HEK293T (cell line): ENCODE data around the gene DUSP22.

Source experiments
- CTCF ChIA-PET: fragments of 350-600 bp; formaldehyde crosslinking; extraction: SDS; loops from one replicate; lab custom pipeline; 2021; ENCODE audit warnings: antibody characterized with exemption, inconsistent platforms; lab: Yijun Ruan, JAX
- POLR2A ChIA-PET: fragments of 350-600 bp; formaldehyde crosslinking; extraction: SDS; loops from one replicate; lab custom pipeline; 2020; ENCODE audit warnings: antibody characterized with exemption, inconsistent platforms; lab: Yijun Ruan, JAX
- DNase-seq: peaks from one replicate; pipeline ENCODE4 v3.0.0; 2012; ENCODE audit warnings: mixed read lengths; ENCODE audit errors: extremely low spot score
- ARNT ChIP-seq: fragments of 450-650 bp; IDR thresholded peaks from 2 replicates; pipeline ENCODE4 v1.6.1; 2017; ENCODE audit warnings: mild to moderate bottlenecking
- BHLHE40 ChIP-seq: fragments of 450-650 bp; IDR thresholded peaks from 2 replicates; pipeline ENCODE4 v1.6.1; 2016; ENCODE audit warnings: mild to moderate bottlenecking, moderate library complexity, borderline replicate concordance
- CTBP1 ChIP-seq: fragments of 450-650 bp; IDR thresholded peaks from 2 replicates; pipeline ENCODE4 v1.6.1; 2016; ENCODE audit warnings: borderline replicate concordance
- ELF4 ChIP-seq: fragments of 450-650 bp; IDR thresholded peaks from 2 replicates; pipeline ENCODE4 v1.6.1; 2017; ENCODE audit warnings: antibody characterized with exemption
- FOXA1 ChIP-seq: fragments of 450-650 bp; IDR thresholded peaks from 2 replicates; pipeline ENCODE4 v1.6.1; 2016; ENCODE audit warnings: mild to moderate bottlenecking
- FOXK2 ChIP-seq: fragments of 450-650 bp; IDR thresholded peaks from 2 replicates; pipeline ENCODE4 v1.6.1; 2016; ENCODE audit warnings: mild to moderate bottlenecking
- FOXM1 ChIP-seq: fragments of 450-650 bp; IDR thresholded peaks from 2 replicates; pipeline ENCODE4 v1.6.1; 2017; ENCODE audit warnings: mild to moderate bottlenecking, borderline replicate concordance
- HDGF ChIP-seq: fragments of 450-650 bp; IDR thresholded peaks from 2 replicates; pipeline ENCODE4 v1.6.1; 2017; ENCODE audit warnings: antibody characterized with exemption, borderline replicate concordance
- L3MBTL2 ChIP-seq: fragments of 450-650 bp; conservative IDR thresholded peaks from 2 replicates; pipeline ENCODE4 v1.6.1; 2016; ENCODE audit warnings: mild to moderate bottlenecking
- LEF1 ChIP-seq: fragments of 450-650 bp; IDR thresholded peaks from 2 replicates; pipeline ENCODE4 v1.6.1; 2017; ENCODE audit warnings: mild to moderate bottlenecking, borderline replicate concordance
- NFRKB ChIP-seq: fragments of 450-650 bp; IDR thresholded peaks from 2 replicates; pipeline ENCODE4 v1.6.1; 2016; ENCODE audit warnings: mild to moderate bottlenecking, moderate library complexity
- SP1 ChIP-seq: fragments of 450-650 bp; IDR thresholded peaks from 2 replicates; pipeline ENCODE4 v1.6.1; 2017
- SUZ12 ChIP-seq: fragments of 450-650 bp; IDR thresholded peaks from 2 replicates; pipeline ENCODE4 v1.6.1; 2016; ENCODE audit warnings: mild to moderate bottlenecking
- TARDBP ChIP-seq: fragments of 450-650 bp; IDR thresholded peaks from 2 replicates; pipeline ENCODE4 v1.6.1; 2016
- ZNF384 ChIP-seq: fragments of 450-650 bp; IDR thresholded peaks from 2 replicates; pipeline ENCODE4 v1.6.1; 2016
- TF ChIP-seq, protein P1 (sequence below): fragments of 450-650 bp; IDR thresholded peaks from 2 replicates; pipeline ENCODE4 v1.6.1; 2016

Gene DUSP22

GRCh38 chr6:277746-278145 lies 14.5 kb upstream of the DUSP22 start:
- no peak for DNase-seq
- CTCF ChIA-PET, result no interaction called here
- no peak for TF ChIP-seq FOXM1
- TF ChIP-seq NFRKB, result no peak
- TF ChIP-seq FOXK2, result no peak
- no peak for TF ChIP-seq SUZ12
- no peak for TF ChIP-seq FOXA1
- no peak for TF ChIP-seq ELF4
- TF ChIP-seq L3MBTL2, result no peak
- TF ChIP-seq HDGF, result no peak
- no peak for TF ChIP-seq BHLHE40
- TF ChIP-seq, protein P1, sequence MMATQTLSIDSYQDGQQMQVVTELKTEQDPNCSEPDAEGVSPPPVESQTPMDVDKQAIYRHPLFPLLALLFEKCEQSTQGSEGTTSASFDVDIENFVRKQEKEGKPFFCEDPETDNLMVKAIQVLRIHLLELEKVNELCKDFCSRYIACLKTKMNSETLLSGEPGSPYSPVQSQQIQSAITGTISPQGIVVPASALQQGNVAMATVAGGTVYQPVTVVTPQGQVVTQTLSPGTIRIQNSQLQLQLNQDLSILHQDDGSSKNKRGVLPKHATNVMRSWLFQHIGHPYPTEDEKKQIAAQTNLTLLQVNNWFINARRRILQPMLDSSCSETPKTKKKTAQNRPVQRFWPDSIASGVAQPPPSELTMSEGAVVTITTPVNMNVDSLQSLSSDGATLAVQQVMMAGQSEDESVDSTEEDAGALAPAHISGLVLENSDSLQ, result no peak
- no peak for TF ChIP-seq ARNT
- no peak for TF ChIP-seq CTBP1
- TF ChIP-seq SP1, result no peak
- TF ChIP-seq ZNF384, result no peak
- TF ChIP-seq TARDBP, result no peak
- no peak for TF ChIP-seq LEF1
- POLR2A ChIA-PET, result no interaction called here

DNA sequence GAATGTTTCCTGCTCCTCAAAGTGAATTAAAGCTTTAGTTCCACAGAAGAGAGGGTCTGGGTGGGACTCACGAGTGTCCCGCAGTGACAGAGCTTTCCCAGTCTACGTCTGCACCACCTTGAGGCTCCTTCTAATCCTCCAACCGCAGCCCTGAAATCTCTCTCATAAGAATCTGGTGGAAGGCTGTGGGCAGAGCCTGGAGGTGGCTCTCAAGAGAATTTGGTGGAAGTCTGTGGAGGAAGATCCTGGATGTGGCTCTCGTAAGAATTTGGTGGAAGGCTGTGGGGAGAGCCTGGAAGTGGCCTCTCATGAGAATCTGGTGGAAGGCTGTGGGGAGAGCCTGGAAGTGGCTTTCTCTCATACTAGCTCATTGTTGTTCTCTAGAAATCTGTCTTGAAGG lies 13.8 kb upstream of the DUSP22 start:
- no peak for TF ChIP-seq ZNF384
- TF ChIP-seq LEF1, result no peak
- no peak for TF ChIP-seq SUZ12
- TF ChIP-seq ELF4, result no peak
- TF ChIP-seq NFRKB, result no peak
- TF ChIP-seq BHLHE40, result no peak
- TF ChIP-seq ARNT, result no peak
- TF ChIP-seq CTBP1, result no peak
- no peak for TF ChIP-seq FOXM1
- no peak for TF ChIP-seq FOXK2
- no peak for TF ChIP-seq TARDBP
- no peak for TF ChIP-seq SP1
- no peak for TF ChIP-seq L3MBTL2
- no peak for TF ChIP-seq FOXA1
- TF ChIP-seq, protein P1, result no peak
- TF ChIP-seq HDGF, result no peak
- CTCF ChIA-PET, result no interaction called here
- POLR2A ChIA-PET, result no interaction called here
- DNase-seq, result no peak

DNA sequence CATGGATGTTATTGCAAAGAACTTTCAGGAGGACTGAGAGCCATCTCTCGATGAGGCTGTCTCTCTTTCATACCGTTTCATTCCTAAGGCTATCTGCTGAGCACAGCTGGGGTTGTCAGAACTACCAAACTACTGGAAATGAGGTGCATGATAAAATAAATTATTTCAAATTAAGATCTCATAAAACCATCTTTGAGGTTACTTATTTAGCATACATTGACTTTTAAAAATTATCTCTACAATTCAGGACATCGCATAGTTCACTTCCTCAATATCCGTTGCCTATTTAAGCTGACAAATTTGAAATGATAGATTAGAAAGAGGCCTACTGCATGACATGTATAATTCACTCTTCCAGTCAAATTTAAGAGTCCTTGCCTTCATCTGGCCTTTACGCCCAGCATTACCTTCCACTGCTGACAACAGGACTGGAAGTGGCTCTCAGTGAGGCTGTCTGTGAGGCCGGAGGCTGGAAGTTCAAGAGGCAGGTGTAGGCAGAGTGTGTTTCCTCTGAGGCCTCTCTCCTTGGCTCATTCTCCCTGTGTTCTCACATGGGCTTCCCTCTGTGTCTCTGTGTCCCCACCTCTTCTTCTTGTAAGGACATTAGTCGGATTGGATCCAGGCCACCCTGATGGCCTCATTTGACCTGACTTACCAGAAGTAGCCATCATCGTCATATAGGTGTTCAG lies 12.8 kb upstream of the DUSP22 start:
- ChIA-PET CTCF (no interaction called here), POLR2A (no interaction called here)
- TF ChIP-seq NFRKB (no peak), SUZ12 (no peak), FOXM1 (no peak), FOXK2 (no peak), SP1 (no peak), ELF4 (no peak), BHLHE40 (no peak), L3MBTL2 (no peak), ARNT (no peak), TARDBP (no peak), FOXA1 (no peak), ZNF384 (no peak), CTBP1 (no peak), HDGF (no peak), LEF1 (no peak)
- TF ChIP-seq, protein P1, result no peak
- DNase-seq, result no peak

DNA sequence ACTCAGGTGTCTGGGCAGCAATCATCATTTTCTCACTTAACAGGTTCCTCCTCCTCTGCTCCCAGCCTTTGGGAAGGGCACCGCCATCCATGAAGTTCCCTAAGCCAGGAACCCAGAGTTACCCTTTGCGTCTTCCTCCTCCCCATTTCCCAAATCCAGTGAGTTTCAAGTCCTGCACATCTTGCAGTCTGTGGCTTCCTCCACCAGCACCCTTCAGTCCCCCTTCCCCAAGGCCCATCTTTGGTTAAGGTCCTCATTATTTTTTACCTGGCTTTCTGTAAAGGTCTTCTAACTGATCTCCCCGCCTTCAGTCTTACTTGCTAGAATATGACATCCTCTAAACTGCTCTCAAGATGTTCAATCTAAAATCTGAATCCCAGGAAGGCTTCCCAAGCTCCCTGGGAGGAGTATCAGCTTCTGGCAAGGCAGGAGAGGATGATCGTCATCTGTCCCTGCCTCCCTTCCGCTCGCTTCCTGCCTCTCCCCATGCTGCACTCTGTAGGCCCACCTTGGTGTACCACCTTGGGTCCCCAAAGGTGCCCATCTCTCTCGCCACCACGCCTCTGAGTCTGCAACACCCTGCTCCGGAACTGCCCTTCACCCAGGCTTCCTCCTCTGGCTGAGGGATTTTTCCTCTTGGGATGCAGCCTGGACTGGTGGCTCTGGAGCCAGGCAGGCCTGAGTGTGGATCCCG lies 11.4 kb upstream of the DUSP22 start:
- ChIA-PET POLR2A (no interaction called here), CTCF (no interaction called here)
- TF ChIP-seq SP1, result no peak
- no peak for DNase-seq

DNA sequence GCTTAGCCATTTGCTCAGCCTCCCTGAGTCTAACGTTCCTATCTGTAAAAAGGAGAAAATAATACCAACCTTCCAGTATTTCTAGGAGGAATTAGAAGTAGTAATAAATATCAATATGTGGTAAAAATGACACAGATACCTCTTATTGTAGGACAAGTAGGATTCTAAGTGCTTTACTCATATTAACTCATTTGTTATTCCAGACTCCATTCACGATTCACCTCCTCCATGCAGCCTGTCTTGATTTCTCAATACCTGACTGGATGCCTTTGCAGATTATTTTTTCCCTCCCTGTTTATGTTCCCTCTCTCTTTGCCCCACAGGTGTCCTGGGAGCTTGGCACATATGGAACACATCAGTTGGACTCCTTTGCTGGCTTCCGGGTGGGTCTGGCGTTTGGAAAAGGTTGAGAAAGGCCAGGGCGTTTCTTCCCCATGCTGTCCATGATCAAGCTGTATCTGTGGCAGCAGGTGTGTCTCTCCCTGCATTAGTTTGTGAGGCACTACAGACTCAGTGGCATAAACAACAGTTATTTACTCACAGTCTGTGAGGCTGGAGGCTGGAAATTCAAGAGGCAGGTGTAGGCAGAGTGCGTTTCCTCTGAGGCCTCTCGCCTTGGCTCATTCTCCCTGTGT lies 10.7 kb upstream of the DUSP22 start:
- CTCF ChIA-PET, result no interaction called here
- TF ChIP-seq ZNF384 (no peak), FOXK2 (no peak), HDGF (no peak), SUZ12 (no peak), LEF1 (no peak), L3MBTL2 (no peak)
- POLR2A ChIA-PET, result no interaction called here

GRCh38 chr6:282177-282866 lies 10.0 kb upstream of the DUSP22 start:
- TF ChIP-seq FOXA1, result no peak
- TF ChIP-seq CTBP1, result no peak
- no peak for TF ChIP-seq BHLHE40
- no peak for TF ChIP-seq TARDBP
- no peak for TF ChIP-seq ZNF384
- TF ChIP-seq, protein P1, result no peak
- TF ChIP-seq ARNT, result no peak
- TF ChIP-seq HDGF, result no peak
- TF ChIP-seq FOXK2, result no peak
- ChIA-PET POLR2A (no interaction called here), CTCF (no interaction called here)
- DNase-seq, result no peak

More for the DNA sequence above, 10.7 kb upstream of the DUSP22 start:
- DNase-seq, result no peak
